ENCODE results near the gene SPATS2L.

The SPATS2L gene

GRCh38 chr2:200506679-200507078 is 200.2 kb downstream of the SPATS2L start:
- DNase-seq (ENCODE audit: low read depth in 2 of 2) = no peak

GRCh38 chr2:200507179-200507578 is 200.7 kb downstream of the SPATS2L start:
- DNase-seq (ENCODE audit: low read depth in 2 of 2) = no peak

GRCh38 chr2:200509235-200509611 is 202.7 kb downstream of the SPATS2L start:
- DNase-seq (ENCODE audit: low read depth in 2 of 2) = no peak

- DNase-seq (ENCODE audit: low read depth in 2 of 2) = peak; percentile 86 to 92
Measured at GRCh38 chr2:200509612-200510433, 203.3 kb downstream of the SPATS2L start, which contains the start of gene KCTD18. Gene KCTD18, minus strand, starts transcription at chr2:200510068. Its CDS starts 3,052 bp downstream, at chr2:200507016.

GRCh38 chr2:200515155-200515554 is 208.7 kb downstream of the SPATS2L start:
- DNase-seq (ENCODE audit: low read depth in 2 of 2) = no peak

GRCh38 chr2:200523158-200523557 is 216.7 kb downstream of the SPATS2L start:
- no peak for DNase-seq (ENCODE audit: low read depth in 2 of 2)

GRCh38 chr2:200523604-200524003 is 217.1 kb downstream of the SPATS2L start:
- DNase-seq (ENCODE audit: low read depth in 2 of 2) = no peak

GRCh38 chr2:200525066-200525465 is 218.6 kb downstream of the SPATS2L start:
- no peak for DNase-seq (ENCODE audit: low read depth in 2 of 2)

- DNase-seq (ENCODE audit: low read depth in 2 of 2) = no peak
Measured at GRCh38 chr2:200525551-200525881, 219.0 kb downstream of the SPATS2L start.

- DNase-seq (ENCODE audit: low read depth in 2 of 2) = peak; percentile 89 to 93
Measured at GRCh38 chr2:200525882-200526651, 219.6 kb downstream of the SPATS2L start, which contains the start of gene SGO2. Gene SGO2, plus strand, starts transcription at chr2:200526207. Its CDS starts 6,769 bp downstream, at chr2:200532976.

- DNase-seq (ENCODE audit: low read depth in 2 of 2) = no peak
Measured at GRCh38 chr2:200528228-200528627, 221.7 kb downstream of the SPATS2L start.

All from stimulated activated CD4-positive, alpha-beta T cell treated with anti-CD3 and anti-CD28 coated beads, Interleukin-1b, Interleukin-23, amount 100 ng/mL, for 4 hours (primary cell).